SW 1271 (cell line): Measurements from ENCODE around the gene STAM.

Experiments
- DNase-seq, 2 experiments: peaks; one replicate each; lab custom pipeline; 2025; lab: John Stamatoyannopoulos, UW

The STAM gene

DNA sequence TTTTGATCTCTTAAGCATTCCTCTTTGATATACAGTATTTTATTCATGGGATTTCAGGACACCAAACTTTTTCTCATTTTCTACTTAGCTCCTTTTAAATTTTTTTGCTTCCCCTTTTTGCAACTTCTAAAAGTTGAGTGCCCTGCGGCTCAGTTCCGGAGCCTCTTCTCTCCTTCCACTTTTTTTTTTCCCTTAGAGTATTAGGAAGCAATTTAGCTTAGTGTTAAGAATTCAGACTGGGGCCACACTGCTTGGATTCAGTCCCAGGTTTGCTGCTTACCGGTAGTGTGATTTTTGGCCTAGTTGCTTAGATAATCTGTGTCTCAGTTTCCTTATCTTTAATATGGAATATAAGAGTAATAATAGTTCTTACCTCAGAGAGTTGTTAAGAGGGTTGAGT, 3.4 kb downstream of the STAM start:
- no peak for DNase-seq

DNA sequence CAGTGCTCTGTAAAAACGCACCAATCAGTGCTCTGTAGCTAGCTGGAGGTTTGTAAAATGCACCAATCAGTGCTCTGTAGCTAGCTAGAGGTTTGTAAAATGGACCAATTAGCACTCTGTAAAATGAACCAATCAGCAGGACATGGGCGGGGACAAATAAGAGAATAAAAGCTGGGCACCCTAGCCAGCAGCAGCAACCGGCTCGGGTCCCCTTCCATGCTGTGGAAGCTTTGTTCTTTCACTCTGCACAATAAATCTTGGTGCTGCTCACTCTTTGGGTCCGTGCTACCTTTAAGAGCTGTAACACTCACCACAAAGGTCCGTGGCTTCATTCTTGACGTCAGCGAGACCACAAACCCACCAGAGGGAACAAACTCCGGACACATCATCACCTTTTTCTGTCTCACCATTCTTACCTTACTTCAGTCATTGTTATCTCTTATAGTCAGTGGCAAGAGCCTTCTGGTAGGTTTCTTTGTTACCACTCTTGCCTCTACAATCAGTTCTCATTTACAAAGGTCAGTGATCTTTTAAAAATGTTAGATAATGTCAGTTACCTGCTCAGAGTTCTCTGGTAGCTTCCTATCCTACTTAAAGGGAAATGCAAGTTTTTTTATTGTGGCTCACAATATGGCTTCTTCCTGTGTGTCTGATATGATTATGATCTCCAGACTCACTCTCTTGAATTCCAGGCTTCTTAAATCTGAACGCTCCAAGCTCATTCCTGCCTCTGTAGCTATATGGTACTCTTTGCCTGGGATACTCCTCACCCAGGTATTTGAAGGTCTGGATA, 4.5 kb downstream of the STAM start:
- DNase-seq: no peak

DNA sequence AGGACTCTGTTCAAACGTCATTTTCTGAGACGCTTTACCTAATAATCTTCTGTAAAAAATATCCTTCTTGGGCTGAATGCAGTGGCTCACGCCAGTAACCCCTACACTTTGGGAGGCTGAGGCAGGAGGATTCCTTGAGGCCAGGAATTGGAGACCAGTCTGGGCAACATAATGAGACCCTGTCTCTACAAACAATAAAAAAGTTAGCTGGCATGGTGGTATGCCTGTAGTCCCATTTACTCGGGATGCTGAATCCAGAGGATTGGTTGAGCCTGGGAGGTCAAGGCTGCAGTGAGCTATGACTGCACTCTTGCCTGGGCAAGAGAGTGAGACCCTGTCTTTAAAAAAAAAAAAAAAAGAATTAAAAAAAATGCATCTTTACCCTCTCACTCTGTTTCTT, 5.1 kb downstream of the STAM start:
- DNase-seq: no peak

DNA sequence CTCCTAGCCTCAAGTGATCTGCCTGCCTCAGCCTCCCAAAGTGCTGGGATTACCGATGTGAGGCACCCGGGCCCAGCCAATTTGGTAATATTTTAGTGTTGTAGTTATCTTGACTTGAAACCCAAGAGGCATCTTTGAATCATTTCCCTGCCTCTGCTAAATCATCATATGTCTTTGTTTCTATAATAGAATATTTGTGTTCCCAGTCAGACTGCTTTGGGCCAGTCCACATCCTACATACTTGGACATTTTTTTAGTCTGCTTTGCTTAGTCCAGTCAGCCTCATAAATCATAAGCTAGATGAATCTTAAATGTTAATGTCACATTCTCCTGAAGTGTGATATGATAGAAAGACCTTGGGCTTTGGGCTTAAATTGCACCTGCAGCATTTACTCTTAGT, 5.9 kb downstream of the STAM start:
- DNase-seq: no peak

DNA sequence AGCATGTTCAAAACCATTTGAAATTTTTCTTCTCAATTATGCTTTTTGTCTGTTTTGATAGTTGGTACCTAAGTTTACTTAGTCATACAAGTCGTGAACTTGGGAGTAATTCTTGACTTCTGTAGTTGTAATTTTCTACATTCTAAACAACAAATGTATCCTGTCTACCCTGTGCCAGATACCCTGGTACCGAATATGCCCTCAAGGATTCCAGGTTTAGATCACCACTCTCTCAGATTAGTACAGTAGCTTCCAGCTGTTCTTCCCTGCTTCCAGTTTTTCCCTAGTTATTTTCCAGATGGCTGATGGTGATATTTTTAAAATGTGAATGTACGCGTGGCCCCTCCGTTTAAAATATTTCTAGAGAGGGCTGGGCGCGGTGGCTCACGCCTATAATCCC, 6.5 kb downstream of the STAM start:
- no peak for DNase-seq

DNA sequence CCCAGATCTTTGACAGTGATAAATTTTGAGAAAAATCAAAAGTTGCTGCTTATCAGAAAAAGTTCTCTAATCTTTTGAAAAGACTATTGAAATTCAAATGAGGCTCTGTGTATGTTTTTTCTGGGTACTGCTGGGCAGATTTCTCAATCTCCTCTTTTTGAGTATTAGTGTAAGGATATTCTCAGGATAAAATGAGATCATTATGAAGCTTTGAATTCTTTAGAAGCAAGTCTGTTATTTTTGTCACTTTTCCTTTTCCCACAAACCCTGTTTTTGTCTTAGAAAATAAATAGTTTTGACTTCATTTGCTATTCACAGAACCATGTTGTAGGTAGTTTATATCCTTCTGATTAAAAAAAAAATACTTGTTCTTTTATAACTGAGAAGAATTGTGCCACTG, 7.9 kb downstream of the STAM start:
- DNase-seq: no peak

DNA sequence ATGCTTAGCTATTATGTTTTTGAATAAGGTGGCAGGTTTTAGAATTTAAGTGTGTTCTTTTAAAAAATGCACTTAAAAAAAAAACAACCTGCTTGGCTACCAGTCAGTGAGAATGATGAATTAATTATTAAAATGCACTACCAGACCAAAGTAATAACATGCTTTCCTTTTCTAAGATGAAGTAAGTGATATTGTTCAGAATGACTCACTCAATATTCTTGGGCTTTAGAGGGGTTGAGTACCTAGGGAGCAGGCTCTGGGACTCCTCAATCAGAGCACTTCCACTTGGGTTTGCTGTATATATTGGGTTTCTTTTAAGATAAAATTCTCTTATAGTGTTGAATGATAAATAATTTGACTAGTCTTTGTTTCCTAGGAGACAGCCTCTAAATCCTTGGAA, 8.6 kb downstream of the STAM start:
- DNase-seq: no peak

DNA sequence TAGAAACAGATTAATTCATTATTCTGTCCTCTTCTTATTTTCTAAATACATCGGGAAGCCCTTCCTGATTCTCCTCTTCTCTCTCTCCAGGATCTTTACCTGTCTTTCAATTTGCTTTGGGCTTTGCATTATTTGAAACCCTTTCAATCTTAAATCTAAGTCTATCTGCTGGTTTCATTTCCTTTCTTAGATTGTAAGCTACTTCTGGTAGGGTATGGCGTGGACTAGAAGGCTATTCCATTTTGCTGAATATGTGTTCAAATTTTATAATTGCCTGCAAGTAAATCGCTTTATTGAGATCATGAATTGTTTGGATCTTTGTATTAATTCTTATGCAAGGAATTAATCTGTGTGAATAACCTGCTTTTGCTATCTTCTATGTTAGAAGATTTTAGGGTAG, 11.1 kb downstream of the STAM start:
- no peak for DNase-seq

DNA sequence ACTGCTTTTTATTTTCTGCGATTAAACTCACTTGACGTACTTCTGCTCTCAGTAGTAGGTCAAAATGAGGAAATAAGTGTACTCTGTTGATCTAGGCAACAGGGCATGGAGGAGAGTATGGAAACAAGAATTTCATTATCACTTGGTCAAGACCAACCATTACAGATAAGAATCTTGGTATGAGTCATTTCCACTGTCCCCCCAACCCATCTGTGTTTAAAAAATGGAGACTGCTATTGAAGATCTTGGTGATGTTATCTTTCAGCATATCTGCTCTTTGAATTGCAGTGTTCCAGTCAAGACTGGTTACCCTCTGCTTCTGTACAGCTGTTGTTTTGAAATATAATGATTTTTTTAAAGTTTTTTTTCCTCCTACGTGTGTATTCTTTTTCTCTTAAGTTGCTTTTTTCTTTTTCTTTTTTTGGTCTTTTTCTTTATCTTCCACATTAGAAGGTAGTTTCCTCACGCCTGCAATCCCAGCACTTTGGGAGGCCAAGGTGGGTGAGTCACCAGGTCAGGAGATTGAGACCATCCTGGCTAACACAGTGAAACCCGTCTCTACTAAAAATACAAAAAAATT, 11.7 kb downstream of the STAM start:
- peak in 1 of 2 experiments; percentile 13 for DNase-seq

DNA sequence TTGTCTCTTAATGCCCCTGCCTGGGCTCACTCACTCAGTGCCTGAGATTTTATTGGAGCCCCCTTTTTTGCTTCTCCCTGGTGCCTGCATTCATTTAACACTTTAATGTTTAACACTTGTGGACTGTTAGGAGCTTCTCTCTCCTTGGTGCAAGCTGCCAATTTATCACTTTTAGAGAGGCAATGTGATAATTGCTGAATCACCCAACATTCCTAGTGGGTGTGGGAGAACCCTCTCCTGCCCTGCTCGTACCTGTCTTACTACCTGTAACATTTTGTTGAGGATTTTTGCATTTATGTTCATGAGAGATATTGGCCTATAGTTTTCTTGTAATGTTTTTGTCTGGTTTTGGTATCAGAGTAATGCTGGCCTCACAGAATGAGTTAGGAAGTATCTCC, 13.2 kb downstream of the STAM start:
- no peak for DNase-seq

DNA sequence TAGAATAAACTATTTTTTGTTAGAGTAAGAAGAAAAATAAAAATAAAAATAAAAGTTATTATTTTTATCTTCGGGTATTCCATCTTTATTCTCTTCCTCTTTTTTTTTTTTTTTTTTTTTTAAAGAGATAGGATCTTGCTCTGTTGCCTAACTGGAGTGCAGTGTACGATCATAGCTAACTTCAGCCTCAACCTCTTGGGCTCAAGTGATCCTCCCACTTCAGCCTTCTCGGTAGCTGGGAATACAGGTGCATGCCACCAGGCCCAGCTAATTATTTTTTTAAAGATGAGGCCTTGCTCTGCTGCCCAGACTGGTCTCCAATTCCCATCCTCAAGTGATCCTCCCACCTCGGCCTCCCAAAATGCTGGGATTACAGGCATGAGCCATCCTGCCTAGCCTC, 15.4 kb downstream of the STAM start:
- DNase-seq: no peak

DNA sequence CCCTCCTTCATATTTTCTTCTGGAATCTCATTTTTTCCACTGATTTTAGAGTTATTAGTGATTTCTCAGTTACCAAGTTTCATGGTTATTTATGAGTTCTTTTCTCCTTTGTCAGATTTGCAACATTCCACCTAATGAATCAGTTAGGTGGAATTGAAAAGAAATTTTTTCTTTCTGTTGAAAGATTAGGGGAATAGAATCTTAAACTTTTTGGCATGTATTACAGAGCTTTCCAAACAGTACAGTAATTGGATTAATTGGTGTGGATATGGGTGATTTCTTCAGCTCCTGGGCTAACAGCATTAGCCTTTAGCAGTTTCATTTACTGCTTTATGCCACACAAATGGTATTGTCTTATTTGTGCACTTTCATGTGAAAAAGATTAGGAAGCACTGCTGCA, 17.0 kb downstream of the STAM start:
- no peak for DNase-seq

DNA sequence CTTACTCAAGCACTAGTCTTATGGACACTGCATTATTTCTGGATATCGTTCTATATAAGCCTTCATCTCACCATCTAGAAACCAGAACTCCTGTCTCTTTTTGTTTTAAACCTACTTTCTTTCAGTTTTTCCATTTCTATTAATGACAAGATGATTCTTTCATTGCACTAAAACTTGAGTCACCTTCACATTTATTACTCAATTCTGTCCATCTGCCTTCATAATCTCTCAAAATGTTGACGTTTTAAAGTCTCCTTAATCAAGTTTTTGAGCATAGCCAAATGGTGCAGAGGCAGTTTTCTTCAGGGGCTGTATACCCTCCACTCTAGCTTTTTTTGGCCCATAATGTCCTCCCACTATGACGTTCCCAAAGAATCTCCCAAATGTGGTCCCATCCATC, 17.6 kb downstream of the STAM start:
- DNase-seq: no peak

DNA sequence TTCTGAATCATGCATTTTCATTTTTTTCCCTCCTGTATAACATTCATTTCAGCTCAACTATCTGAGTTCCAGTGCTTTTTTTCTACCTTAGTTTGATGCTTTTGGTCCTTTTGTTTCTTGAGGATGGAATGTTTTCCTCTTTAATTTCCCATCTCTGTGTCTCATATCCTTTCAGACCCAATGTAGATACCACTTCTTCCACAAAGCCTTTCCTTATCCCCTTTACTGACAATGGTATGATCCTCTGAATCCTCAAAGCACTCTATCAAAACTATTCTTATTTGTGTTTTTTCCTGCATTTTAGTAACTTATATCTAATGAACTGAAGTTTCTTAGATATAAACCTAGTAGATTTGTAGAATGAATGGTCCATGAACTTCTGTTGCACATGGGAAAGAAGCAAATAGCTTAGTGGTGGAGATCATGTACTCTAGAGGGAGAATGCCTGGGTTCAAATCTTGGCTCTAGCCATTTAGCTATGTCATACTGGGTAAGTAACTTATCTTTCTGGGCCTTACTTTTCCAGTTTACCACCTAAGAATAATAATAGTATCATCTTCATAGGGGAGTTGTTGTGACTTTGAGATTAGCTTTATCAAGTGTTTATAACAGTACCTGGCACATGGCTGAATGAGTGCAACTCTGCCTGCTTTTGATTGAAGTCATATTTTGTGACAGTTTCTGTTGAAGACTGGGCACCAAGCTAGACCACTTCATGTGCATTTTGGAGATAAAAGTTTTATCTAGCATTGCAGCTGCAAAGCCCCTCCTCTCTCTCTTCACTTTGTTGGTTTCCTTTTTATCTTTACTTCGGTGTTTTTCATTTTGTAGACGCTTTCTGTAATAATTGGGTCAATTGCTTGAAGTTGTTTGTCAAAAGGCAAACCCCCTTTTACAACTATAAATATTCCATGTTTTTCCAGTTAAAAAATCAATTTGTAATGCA, 18.5 kb downstream of the STAM start:
- no peak for DNase-seq

DNA sequence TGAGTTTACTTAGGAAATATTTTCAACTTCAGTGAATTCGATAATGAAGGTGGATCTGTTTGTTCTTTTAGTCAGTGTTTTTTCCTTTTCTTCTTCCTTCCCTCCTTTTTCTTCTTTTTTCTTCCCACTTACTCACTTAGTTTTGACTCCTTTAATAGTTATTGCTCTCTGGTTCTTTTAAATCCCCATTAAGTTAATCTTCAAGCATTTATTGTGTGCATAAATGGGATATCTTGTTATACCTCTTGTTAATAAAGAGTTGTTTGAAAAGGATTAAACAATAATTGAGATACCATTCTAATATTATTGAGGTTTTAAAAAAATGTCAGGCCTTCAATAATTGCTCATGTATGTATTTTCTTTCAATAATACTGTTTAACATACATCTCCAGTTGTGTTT, 19.5 kb downstream of the STAM start:
- no peak for DNase-seq

DNA sequence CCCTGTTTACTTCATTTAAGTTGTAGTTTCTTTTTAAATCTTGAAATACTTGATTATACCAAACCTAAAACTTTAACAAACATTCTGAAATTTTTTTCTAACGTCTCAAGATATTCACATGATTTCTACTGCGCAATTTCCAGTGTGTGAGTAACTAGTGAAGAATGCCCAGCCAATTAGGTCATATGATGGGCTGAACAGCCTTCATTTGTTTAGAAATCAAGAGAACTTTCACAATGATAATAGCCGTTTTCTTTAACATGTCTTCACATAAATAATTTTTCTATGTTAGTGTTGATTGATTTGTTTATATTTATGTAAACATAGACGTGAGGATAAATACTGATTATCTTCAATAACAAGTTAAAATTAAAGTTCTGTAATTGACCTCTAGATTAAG, 21.8 kb downstream of the STAM start:
- peak; percentile 14 to 62 for DNase-seq

DNA sequence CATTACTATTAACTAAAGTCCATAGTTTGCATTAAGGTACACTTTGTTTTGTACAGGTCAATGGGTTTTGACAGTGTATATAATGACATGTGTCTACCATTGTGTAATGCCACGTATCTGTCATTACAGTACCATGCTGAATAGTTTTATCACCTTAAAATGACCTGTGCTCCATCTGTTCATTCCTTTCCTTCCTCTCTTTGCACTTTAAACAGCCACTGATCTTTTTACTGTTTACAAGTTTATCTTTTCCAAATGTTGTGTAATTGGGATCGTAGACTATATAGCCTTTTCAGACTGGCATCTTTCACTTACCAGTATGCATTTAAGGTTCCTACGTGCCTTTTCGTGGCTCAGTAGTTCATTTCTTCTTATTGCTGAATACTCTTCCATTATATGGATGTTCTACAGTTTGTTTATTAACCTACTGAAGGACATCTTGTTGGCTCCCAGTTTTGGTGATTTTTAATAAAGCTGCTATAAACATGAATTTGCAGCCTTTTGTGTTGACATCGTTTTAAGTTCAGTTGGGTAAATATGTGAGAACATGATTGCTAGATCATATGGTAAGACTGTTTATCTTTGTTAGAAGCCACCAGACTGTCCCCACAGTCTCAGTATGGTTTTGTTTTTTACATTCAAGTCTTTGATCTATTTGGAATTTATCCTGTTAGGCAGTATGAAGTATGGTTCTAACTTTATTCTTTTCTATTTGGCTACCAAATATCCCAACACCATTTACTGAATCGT, 24.7 kb downstream of the STAM start:
- no peak for DNase-seq

DNA sequence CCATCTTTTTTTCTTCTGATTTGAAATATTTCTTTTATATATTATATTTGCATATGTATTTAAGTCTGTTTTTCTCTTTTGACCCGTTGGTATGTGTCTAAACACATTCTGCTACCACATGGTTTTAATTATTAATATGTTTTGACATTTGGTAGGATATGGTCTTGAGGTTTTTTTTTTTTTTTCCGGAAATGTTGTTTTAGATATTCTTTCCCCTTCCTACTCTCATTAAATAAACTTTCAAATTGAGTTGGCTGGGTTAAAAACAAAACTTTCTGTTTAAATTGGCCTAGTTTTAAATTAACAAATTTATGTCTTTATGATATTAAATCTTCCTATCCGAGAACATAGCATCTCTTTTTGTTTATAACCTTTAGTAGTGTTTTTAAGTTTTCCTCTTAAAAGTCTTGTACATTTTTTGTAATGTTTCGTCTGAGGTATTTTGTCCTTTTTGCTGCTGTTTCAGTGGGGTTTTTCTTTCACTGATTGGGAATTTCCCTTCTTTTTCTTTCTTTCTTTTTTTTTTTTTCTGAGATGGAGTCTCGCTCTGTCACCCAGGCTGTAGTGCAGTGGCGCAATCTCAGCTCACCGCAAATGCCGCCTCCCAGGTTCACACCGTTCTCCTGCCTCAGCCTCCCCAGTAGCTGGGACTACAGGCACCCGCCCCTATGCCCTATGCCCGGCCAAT, 25.4 kb downstream of the STAM start:
- no peak for DNase-seq

DNA sequence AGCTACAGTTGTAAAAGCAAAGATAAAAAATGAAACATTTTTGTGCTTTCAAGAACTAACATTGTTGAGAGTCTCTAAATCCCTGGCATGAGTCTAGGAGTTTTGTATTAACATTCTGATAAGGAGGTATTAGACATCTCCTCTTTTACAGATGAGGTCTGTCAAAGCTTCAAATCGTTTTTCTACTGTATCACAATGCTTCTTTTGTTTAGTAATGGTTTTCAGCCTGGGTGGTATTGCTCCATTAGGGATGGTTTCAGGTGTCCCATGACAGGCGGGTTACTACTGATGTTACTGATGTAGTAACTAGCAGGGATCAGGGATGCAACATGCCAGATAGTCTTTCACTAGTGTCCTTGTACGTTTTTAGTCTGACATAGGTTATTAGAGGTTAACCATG, 27.4 kb downstream of the STAM start:
- DNase-seq: no peak

DNA sequence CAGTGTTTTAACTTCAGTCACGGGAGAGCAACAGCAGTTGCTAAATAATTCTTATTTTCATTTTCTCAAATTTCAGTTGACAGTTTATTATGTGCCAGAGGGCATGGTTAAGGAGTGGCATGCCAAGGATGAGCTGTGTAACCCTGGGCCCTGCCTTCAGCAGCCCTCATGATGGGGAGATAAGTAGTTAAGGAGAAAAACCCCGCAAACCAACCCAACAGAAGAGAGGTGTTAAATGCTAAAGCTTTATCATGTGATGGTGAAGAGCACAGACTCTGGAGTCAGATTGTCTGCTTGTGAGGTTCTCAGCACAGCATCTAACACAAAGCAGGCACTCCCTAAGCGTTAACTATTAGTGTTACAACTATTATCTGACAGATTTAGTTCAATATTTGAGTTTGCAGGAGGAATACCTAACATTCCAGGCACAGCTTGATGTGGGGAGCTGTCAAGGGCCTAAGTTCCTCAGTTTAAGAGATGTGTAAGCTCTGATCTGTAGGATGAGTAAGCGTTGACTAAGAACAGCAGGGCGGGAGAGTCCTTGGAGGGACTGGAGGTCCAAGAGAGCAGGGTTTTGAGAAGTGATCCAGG, 29.6 kb downstream of the STAM start:
- peak; percentile 27 to 86 for DNase-seq

DNA sequence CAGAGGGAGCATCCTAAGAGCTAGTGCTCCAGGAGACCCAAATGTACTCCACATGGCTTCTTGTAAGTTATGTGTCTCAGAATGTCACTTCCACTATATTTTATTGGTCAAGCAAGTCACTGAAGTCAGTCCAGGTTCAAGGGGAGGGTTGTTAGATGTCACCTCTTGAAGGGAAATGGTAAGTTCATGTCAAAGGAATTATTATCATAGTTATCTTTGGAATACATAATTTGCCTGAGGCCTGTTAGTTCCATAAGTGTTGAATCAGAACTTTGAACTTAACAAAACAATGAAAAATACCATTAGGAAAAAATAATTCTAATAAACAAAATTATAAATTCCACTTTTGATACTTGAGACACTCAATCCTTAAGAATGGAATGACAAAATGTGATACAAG, 30.6 kb downstream of the STAM start:
- DNase-seq: no peak
